SH-SY5Y (cell line): ENCODE data around the gene MARK3.

Experiments
- GATA2 ChIP-seq: IDR thresholded peaks from 2 replicates; pipeline ENCODE4 v1.6.1; 2011; ENCODE audit warnings: mild to moderate bottlenecking, low read depth, low read length
- GATA3 ChIP-seq: IDR thresholded peaks from 2 replicates; pipeline ENCODE4 v1.6.1; 2011; ENCODE audit warnings: low read depth, mild to moderate bottlenecking, low read length, moderate library complexity

- TF ChIP-seq GATA2: no peak
- no peak for TF ChIP-seq GATA3
Observed at GRCh38 chr14:103503296-103503695, 118.1 kb downstream of the MARK3 start.
